ENCODE data around the gene KIAA1549. TPM values are rescaled to one million over a fixed set of nuclear protein-coding genes. Genes with fewer than 3 reads are reported as not detected.

The KIAA1549 gene
- total RNA-seq, 1 experiment from 2014 or later, result 14.1 TPM

DNA sequence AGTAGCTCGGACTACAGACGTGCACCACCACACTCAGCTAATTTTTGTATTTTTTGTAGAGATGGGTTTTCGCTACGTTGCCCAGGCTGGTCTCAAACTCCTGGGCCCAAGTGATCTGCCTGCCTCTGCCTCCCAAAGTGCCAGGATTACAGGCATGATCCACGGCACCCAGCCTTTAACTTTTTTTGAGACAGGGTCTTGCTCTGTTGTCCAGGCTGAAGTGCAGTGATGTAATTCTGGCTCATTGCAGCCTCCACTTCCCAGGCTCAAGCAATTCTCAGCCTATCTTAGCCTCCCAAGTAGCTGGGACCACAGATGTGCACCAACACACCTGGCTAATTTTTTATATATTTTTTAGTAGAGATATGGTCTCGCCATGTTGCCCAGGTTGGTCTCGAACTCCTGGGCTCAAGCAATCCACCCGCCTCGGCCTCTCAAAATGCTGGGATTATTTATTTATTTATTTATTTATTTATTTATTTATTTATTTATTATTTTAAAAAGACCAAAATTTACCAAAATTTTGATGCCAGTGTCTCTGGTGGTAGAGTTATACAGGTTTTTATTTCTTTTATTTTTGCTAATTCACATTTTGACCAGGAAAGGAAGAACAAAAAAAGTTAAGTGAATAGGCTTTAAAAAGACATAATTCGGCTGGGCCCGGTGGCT lies 158.2 kb downstream of the KIAA1549 start:
- in situ Hi-C loops (cut with HindIII; ENCODE audit: low pct_unique_long_range_greater_than_20kb, low sequenced_read_pairs), result no loop called here
- intact Hi-C loops (cut with micrococcal nuclease; ENCODE audit: unreplicated experiment), result no loop called here
- no peaks in the 10 kb centered on the region for H3K9me3 ChIP-seq (ENCODE audit: control insufficient read depth, insufficient read depth, low read depth, low read length)
- no peaks in the 10 kb centered on the region for H3K36me3 ChIP-seq (ENCODE audit: control insufficient read depth, insufficient read depth, low read length)
- ATAC-seq (no peak), DNase-seq (ENCODE audit: low read depth, low spot score) (no peak)
- TF ChIP-seq SIN3A (IDR thresholded peaks at IDR 0.05; ENCODE audit: borderline replicate concordance, insufficient read depth, low read depth, low read length) (no peak), CTCF (IDR thresholded peaks at IDR 0.05) (no peak), POLR2AphosphoS5 (IDR thresholded peaks at IDR 0.05; ENCODE audit: low read depth, low read length) (no peak), TCF7L2 (IDR thresholded peaks at IDR 0.05; ENCODE audit: low read depth, low read length) (no peak)
- TF ChIP-seq, protein P1, sequence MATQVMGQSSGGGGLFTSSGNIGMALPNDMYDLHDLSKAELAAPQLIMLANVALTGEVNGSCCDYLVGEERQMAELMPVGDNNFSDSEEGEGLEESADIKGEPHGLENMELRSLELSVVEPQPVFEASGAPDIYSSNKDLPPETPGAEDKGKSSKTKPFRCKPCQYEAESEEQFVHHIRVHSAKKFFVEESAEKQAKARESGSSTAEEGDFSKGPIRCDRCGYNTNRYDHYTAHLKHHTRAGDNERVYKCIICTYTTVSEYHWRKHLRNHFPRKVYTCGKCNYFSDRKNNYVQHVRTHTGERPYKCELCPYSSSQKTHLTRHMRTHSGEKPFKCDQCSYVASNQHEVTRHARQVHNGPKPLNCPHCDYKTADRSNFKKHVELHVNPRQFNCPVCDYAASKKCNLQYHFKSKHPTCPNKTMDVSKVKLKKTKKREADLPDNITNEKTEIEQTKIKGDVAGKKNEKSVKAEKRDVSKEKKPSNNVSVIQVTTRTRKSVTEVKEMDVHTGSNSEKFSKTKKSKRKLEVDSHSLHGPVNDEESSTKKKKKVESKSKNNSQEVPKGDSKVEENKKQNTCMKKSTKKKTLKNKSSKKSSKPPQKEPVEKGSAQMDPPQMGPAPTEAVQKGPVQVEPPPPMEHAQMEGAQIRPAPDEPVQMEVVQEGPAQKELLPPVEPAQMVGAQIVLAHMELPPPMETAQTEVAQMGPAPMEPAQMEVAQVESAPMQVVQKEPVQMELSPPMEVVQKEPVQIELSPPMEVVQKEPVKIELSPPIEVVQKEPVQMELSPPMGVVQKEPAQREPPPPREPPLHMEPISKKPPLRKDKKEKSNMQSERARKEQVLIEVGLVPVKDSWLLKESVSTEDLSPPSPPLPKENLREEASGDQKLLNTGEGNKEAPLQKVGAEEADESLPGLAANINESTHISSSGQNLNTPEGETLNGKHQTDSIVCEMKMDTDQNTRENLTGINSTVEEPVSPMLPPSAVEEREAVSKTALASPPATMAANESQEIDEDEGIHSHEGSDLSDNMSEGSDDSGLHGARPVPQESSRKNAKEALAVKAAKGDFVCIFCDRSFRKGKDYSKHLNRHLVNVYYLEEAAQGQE (IDR thresholded peaks at IDR 0.05; ENCODE audit: insufficient read depth in 1 of 2, low read depth in 2 of 2, low read length in 1 of 2), result no peak
- ChIA-PET CTCF (no interaction called here), POLR2A (no interaction called here)
- H3K27ac ChIP-seq (ENCODE audit: low read length), result no peak overlapping the region
- H3K4me3 ChIP-seq (ENCODE audit: low read depth in 2 of 2, low read length in 2 of 2), result no peak overlapping the region
- no peaks in the 10 kb centered on the region for H3K4me1 ChIP-seq (ENCODE audit: control insufficient read depth, insufficient read depth, low read length)
- H3K27me3 ChIP-seq (ENCODE audit: control insufficient read depth, insufficient read depth, low read length), result no peaks in the 10 kb centered on the region
- no TSS peak for BruUV-seq (replicated peaks)

DNA sequence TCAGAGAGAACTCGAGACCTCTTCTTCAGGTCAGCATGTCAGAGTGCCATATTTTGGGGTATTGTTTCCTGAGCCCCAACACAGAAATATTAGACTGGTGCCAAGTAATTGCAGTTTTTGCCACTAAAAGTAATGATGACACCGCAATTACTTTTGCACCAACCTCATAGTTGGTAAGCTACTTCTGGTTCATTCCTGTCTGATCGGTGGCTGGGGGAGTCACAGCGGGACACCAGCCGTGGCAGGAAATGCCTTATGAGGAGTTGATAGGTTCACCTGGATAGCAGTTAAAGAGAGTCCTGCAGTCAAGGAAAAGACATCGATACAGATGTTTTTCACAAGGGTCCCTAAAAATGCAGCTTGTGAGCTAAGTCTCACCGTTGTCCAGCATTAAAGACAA lies 159.3 kb downstream of the KIAA1549 start:
- POLR2A ChIA-PET, result no interaction called here
- TF ChIP-seq TCF7L2 (IDR thresholded peaks at IDR 0.05; ENCODE audit: low read depth, low read length) (no peak), CTCF (IDR thresholded peaks at IDR 0.05) (no peak), POLR2AphosphoS5 (IDR thresholded peaks at IDR 0.05; ENCODE audit: low read depth, low read length) (no peak), SIN3A (IDR thresholded peaks at IDR 0.05; ENCODE audit: borderline replicate concordance, insufficient read depth, low read depth, low read length) (no peak)
- TF ChIP-seq, protein P1 (IDR thresholded peaks at IDR 0.05; ENCODE audit: insufficient read depth in 1 of 2, low read depth in 2 of 2, low read length in 1 of 2), result no peak
- no peaks in the 10 kb centered on the region for H3K27me3 ChIP-seq (ENCODE audit: control insufficient read depth, insufficient read depth, low read length)
- no peak for ATAC-seq
- H3K36me3 ChIP-seq (ENCODE audit: control insufficient read depth, insufficient read depth, low read length), result no peaks in the 10 kb centered on the region
- no peaks in the 10 kb centered on the region for H3K4me1 ChIP-seq (ENCODE audit: control insufficient read depth, insufficient read depth, low read length)
- in situ Hi-C loops (cut with HindIII; ENCODE audit: low pct_unique_long_range_greater_than_20kb, low sequenced_read_pairs), result no loop called here
- H3K27ac ChIP-seq (ENCODE audit: low read length), result no peak overlapping the region
- no peaks in the 10 kb centered on the region for H3K9me3 ChIP-seq (ENCODE audit: control insufficient read depth, insufficient read depth, low read depth, low read length)
- intact Hi-C loops (cut with micrococcal nuclease; ENCODE audit: unreplicated experiment), result no loop called here
- no TSS peak for BruUV-seq (replicated peaks)
- CTCF ChIA-PET, result no interaction called here
- no peak for DNase-seq (ENCODE audit: low read depth, low spot score)
- H3K4me3 ChIP-seq (ENCODE audit: low read depth in 2 of 2, low read length in 2 of 2), result no peak overlapping the region
